Esophagus muscularis mucosa (tissue), 4 donors: Measurements from ENCODE around the gene CD82. TPM values are rescaled to one million over a fixed set of nuclear protein-coding genes. Genes with fewer than 3 reads are reported as not detected.
A peak's percentile ranks its signal among the peaks of the same experiment; 100 is the strongest.

Experiments used
- DNase-seq: peaks from one replicate; pipeline ENCODE4 v3.0.0-alpha.2; 2017; ENCODE audit errors: extremely low spot score
- H3K27ac ChIP-seq, 4 donors: fragments of 200-600 bp; sonication (generic); replicated peaks in 1 of 4; 1 replicate in 3 of 4; 2 replicates in 1 of 4; pipeline ENCODE4 v1.5.1; 2016 to 2019; ENCODE audit warnings: mild to moderate bottlenecking in 1 of 4
- H3K27me3 ChIP-seq, 4 donors: fragments of 200-600 bp; sonication (generic); one replicate each; pipeline versions ENCODE4 v1.5.1 to v1.6.0; 2016 to 2019
- H3K36me3 ChIP-seq, 4 donors: fragments of 200-600 bp; sonication (generic); one replicate each; pipeline ENCODE4 v1.5.1; 2016 to 2019
- H3K4me1 ChIP-seq, 4 donors: fragments of 200-600 bp; sonication (generic); one replicate each; pipeline ENCODE4 v1.5.1; 2016 to 2019
- H3K4me3 ChIP-seq, 4 donors: fragments of 200-600 bp; sonication (generic); 1 replicate in 2 of 4; 2 replicates in 2 of 4; pipeline ENCODE4 v1.5.1; 2016 to 2019; ENCODE audit warnings: mild to moderate bottlenecking in 4 of 4, moderate library complexity in 1 of 4
- H3K9me3 ChIP-seq, 4 donors: fragments of 200-600 bp; sonication (generic); 1 replicate in 3 of 4; 2 replicates in 1 of 4; pipeline ENCODE4 v1.5.1; 2016 to 2019
- CTCF ChIP-seq, 3 experiments: fragments of 200-600 bp in 2 of 3; fragments of 450-650 bp in 1 of 3; sonication (generic) in 2 of 3; IDR thresholded peaks; one replicate each; pipeline ENCODE4 v1.5.1; 2017 to 2019; ENCODE audit warnings: antibody characterized with exemption in 3 of 3, mild to moderate bottlenecking in 2 of 3, moderate library complexity in 1 of 3
- EP300 ChIP-seq: sonication (generic); formaldehyde crosslinking; IDR thresholded peaks from one replicate; pipeline ENCODE4 v1.6.1; 2017; ENCODE audit warnings: antibody characterized with exemption
- POLR2A ChIP-seq: fragments of 450-650 bp; IDR thresholded peaks from one replicate; pipeline ENCODE4 v1.6.1; 2017; ENCODE audit warnings: antibody characterized with exemption, moderate library complexity, mild to moderate bottlenecking, low read depth
- POLR2AphosphoS5 ChIP-seq, 2 donors: sonication (generic); formaldehyde crosslinking; IDR thresholded peaks; one replicate each; pipeline ENCODE4 v1.6.1; 2017; ENCODE audit warnings: antibody characterized with exemption in 2 of 2
- WGBS: methylation state at CpG from one replicate; pipeline ENCODE4 v1.1.5; 2018; 5-methylcytosine and 5-hydroxymethylcytosine counted together
- intact Hi-C: fragments of 100-400 bp; cut with DNase I; formaldehyde crosslinking; loops from one replicate; pipeline ENCODE4 v1.15.1; 2023
- total RNA-seq, 4 donors: library from RNA; depleted of rRNA; stranded (reverse); fragments of >200 nt; gene quantifications; one replicate each; pipeline versions ENCODE4 v1.1.0 to v1.2.1, GENCODE V29; 2016

Gene CD82
- total RNA-seq, 4 donors from 2014 or later: 11.0 to 20.6 (median 16.3) TPM

- 98% methylated on average over 3 of the region's 3 CpGs for WGBS
- H3K27me3 ChIP-seq: no peaks in the 10 kb centered on the region
- no peak overlapping the region for H3K27ac ChIP-seq
- no peaks in the 10 kb centered on the region for H3K36me3 ChIP-seq
- H3K9me3 ChIP-seq: no peaks in the 10 kb centered on the region
- DNase-seq: no peak
- H3K4me1 ChIP-seq: peaks cover 26 to 46% (median 44%) of the 10 kb centered on the region in 4 donors
- H3K4me3 ChIP-seq: no peak overlapping the region
- intact Hi-C loops: no loop called here
- TF ChIP-seq POLR2AphosphoS5 (IDR thresholded peaks at IDR 0.05) (no peak), EP300 (no peak), CTCF (IDR thresholded peaks at IDR 0.05) (no peak), POLR2A (no peak)
Measured at GRCh38 chr11:44561275-44561805, 4.1 kb upstream of the CD82 start.

- intact Hi-C loops: no loop called here
- no peak overlapping the region for H3K4me3 ChIP-seq
- no peaks in the 10 kb centered on the region for H3K27me3 ChIP-seq
- no peaks in the 10 kb centered on the region for H3K36me3 ChIP-seq
- DNase-seq: no peak
- H3K9me3 ChIP-seq: no peaks in the 10 kb centered on the region
- TF ChIP-seq CTCF (IDR thresholded peaks at IDR 0.05): no peak
- H3K27ac ChIP-seq: no peak overlapping the region
- peaks cover 23 to 48% (median 46%) of the 10 kb centered on the region in 4 donors for H3K4me1 ChIP-seq
- 92% methylated on average over 6 of the region's 8 CpGs for WGBS
Measured at GRCh38 chr11:44561964-44562734, 3.3 kb upstream of the CD82 start.

- Histone ChIP-seq H3K27ac (peak overlapping the region in 2 of 4 donors; percentile 94 to 95), H3K4me3 (no peak overlapping the region), H3K4me1 (peaks cover 23 to 56% (median 52%) of the 10 kb centered on the region in 4 donors), H3K9me3 (no peaks in the 10 kb centered on the region), H3K36me3 (no peaks in the 10 kb centered on the region), H3K27me3 (no peaks in the 10 kb centered on the region)
- intact Hi-C loops: no loop called here
- 79% methylated on average over 2 of the region's 5 CpGs for WGBS
- no peak for TF ChIP-seq POLR2AphosphoS5 (IDR thresholded peaks at IDR 0.05)
- TF ChIP-seq POLR2A: no peak
- TF ChIP-seq CTCF (IDR thresholded peaks at IDR 0.05): no peak
- no peak for TF ChIP-seq EP300
- no peak for DNase-seq
Measured at GRCh38 chr11:44562845-44563460, 2.5 kb upstream of the CD82 start.

GRCh38 chr11:44563711-44564110 is 1.8 kb upstream of the CD82 start:
- Histone ChIP-seq H3K4me1 (peaks cover 30 to 63% (median 59%) of the 10 kb centered on the region in 4 donors), H3K27ac (peak overlapping the region; percentile 92 to 95 (median 94)), H3K9me3 (no peaks in the 10 kb centered on the region), H3K27me3 (no peaks in the 10 kb centered on the region), H3K36me3 (no peaks in the 10 kb centered on the region), H3K4me3 (no peak overlapping the region)
- DNase-seq: no peak
- TF ChIP-seq EP300 (no peak), CTCF (IDR thresholded peaks at IDR 0.05) (no peak), POLR2A (no peak), POLR2AphosphoS5 (IDR thresholded peaks at IDR 0.05) (no peak)
- 71% methylated on average over 6 of the region's 6 CpGs for WGBS
- intact Hi-C loops: no loop called here
